Activated naive CD4-positive, alpha-beta T cell treated with anti-CD3 and anti-CD28 coated beads, Interleukin-2, amount 50 U/mL, for 72 hours (primary cell): Measurements from ENCODE around the gene PTTG1IP. TPM values are rescaled to one million over a fixed set of nuclear protein-coding genes. Genes with fewer than 3 reads are reported as not detected.

ENCODE experiments used
- ATAC-seq, 2 donors: fragments of 150-1000 bp; cut with Tn5 transposase; 2 replicates each; pipeline ENCODE4 v1.10.0; 2021; ENCODE audit warnings: mild to moderate bottlenecking in 2 of 2, moderate library complexity in 2 of 2
- DNase-seq, 2 donors: peaks; one replicate each; pipeline ENCODE4 v3.0.0; 2021 to 2022; ENCODE audit warnings: low spot score in 2 of 2
- H3K27ac Mint-ChIP-seq, 2 donors: one replicate each; pipeline ENCODE4 v1.8.0; 2022; ENCODE audit warnings: mild to moderate bottlenecking in 2 of 2, mixed read lengths in 2 of 2
- H3K36me3 Mint-ChIP-seq, 2 donors: one replicate each; pipeline ENCODE4 v1.8.0; 2022; ENCODE audit warnings: mixed read lengths in 2 of 2
- H3K9me3 Mint-ChIP-seq, 2 donors: one replicate each; pipeline ENCODE4 v1.8.0; 2022; ENCODE audit warnings: mixed read lengths in 2 of 2
- total RNA-seq, 2 donors: library from RNA; stranded (reverse); gene quantifications; one replicate each; pipeline ENCODE4 v1.2.3, GENCODE V29; 2022

PTTG1IP gene
- total RNA-seq, 2 donors from 2014 or later = 61.7 to 99.8 TPM

GRCh38 chr21:44801468-44802395, 71.8 kb downstream of the PTTG1IP start, which contains the start of gene UBE2G2:
Gene UBE2G2 (minus strand): TSS chr21:44801820. CDS start chr21:44801748, 72 bp downstream.
- ATAC-seq (peak; percentile 98 to 99), DNase-seq (peak; percentile 90 to 95)
- H3K27ac Mint-ChIP-seq = peak within 1 kb of the TSS; percentile 86 to 88
- no peaks in the 10 kb centered on the region for H3K9me3 Mint-ChIP-seq
- peaks cover 36 to 59% of the 10 kb centered on the region in 2 donors for H3K36me3 Mint-ChIP-seq

- Mint-ChIP-seq H3K27ac (peak overlapping the region; percentile 85 to 86), H3K9me3 (no peaks in the 10 kb centered on the region), H3K36me3 (peaks cover 36 to 60% of the 10 kb centered on the region in 2 donors)
- DNase-seq (no peak), ATAC-seq (peak; percentile 32 to 56)
Observed at GRCh38 chr21:44800971-44801467, 72.5 kb downstream of the PTTG1IP start.

GRCh38 chr21:44800103-44800502, 73.4 kb downstream of the PTTG1IP start:
- ATAC-seq (no peak), DNase-seq (no peak)
- Mint-ChIP-seq H3K36me3 (peaks cover 36 to 52% of the 10 kb centered on the region in 2 donors), H3K9me3 (no peaks in the 10 kb centered on the region), H3K27ac (peak overlapping the region; percentile 30 to 58)

- H3K27ac Mint-ChIP-seq = peak overlapping the region; percentile 30 to 58
- no peaks in the 10 kb centered on the region for H3K9me3 Mint-ChIP-seq
- peaks cover 31 to 48% of the 10 kb centered on the region in 2 donors for H3K36me3 Mint-ChIP-seq
- ATAC-seq = no peak
- DNase-seq = no peak
Observed at GRCh38 chr21:44799646-44800045, 73.8 kb downstream of the PTTG1IP start.

Other genes starting within 250 kb of the PTTG1IP start
- gene KRTAP10-9, start 246.6 kb downstream of the PTTG1IP start, total RNA-seq = not detected
- gene KRTAP10-10, start 236.3 kb downstream of the PTTG1IP start, total RNA-seq = not detected
- gene KRTAP10-11, start 227.3 kb downstream of the PTTG1IP start, total RNA-seq = not detected
- not detected for gene KRTAP12-4, start 219.0 kb downstream of the PTTG1IP start, total RNA-seq
- not detected for gene KRTAP12-3, start 215.8 kb downstream of the PTTG1IP start, total RNA-seq
- gene KRTAP12-2, start 206.8 kb downstream of the PTTG1IP start, total RNA-seq = not detected
- gene KRTAP12-1, start 191.5 kb downstream of the PTTG1IP start, total RNA-seq = not detected
- not detected for gene KRTAP10-12, start 176.5 kb downstream of the PTTG1IP start, total RNA-seq
- not detected for gene TSPEAR, start 162.1 kb downstream of the PTTG1IP start, total RNA-seq
- 100 to 1,000 TPM; 114 to 126 TPM for gene UBE2G2, start 71.9 kb downstream of the PTTG1IP start, total RNA-seq
- 10 to 100 TPM; 72.8 to 81.2 TPM for gene SUMO3, start 55.6 kb downstream of the PTTG1IP start, total RNA-seq
- gene ITGB2, start 47.2 kb upstream of the PTTG1IP start, total RNA-seq = 100 to 1,000 TPM; 151 to 272 TPM
- gene SLX9, start 66.3 kb upstream of the PTTG1IP start, total RNA-seq = 10 to 100 TPM; 25.3 to 63.9 TPM
- gene ADARB1, start 200.9 kb upstream of the PTTG1IP start, total RNA-seq = 10 to 100 TPM; 24.4 to 37.4 TPM